Endothelial cell of umbilical vein (primary cell): Measurements from ENCODE around the gene SLC36A2. TPM values are rescaled to one million over a fixed set of nuclear protein-coding genes. Genes with fewer than 3 reads are reported as not detected.

Source experiments
- BruUV-seq: library from RNA; stranded (reverse); fragments of 400-500 nt; replicated peaks from 2 replicates; lab custom pipeline; 2021; lab: Mats Ljungman, UMichigan
- CTCF ChIA-PET: fragments of 300-600, 350-600 bp; sonication (Branson Sonifier 250); formaldehyde crosslinking; loops from one replicate; lab custom pipeline; 2021; ENCODE audit warnings: antibody characterized with exemption, inconsistent platforms; lab: Charles Lee
- POLR2A ChIA-PET: fragments of 300-600, 350-600 bp; sonication (Branson Sonifier 250); formaldehyde crosslinking; loops from one replicate; lab custom pipeline; 2021; ENCODE audit warnings: antibody characterized with exemption, inconsistent platforms; lab: Charles Lee
- DNase-seq: peaks from one replicate; pipeline ENCODE4 v3.0.0-alpha.2; 2011; ENCODE audit warnings: low read depth, low spot score
- FAIRE-seq: peaks from 2 replicates; lab custom pipeline; 2011; peaks lifted over from hg19 to GRCh38; lab: Jason Lieb, UNC
- H2AFZ ChIP-seq: 2 replicates; pipeline ENCODE4 v1.6.0; 2012; ENCODE audit warnings: low read depth, low read length, control low read depth, inconsistent platforms
- H3K27ac ChIP-seq: 2 replicates; pipeline ENCODE4 v1.5.1; 2011; ENCODE audit warnings: low read depth, mild to moderate bottlenecking, control low read depth, low read length, moderate library complexity; ENCODE audit not compliant: insufficient read depth
- H3K27me3 ChIP-seq, 2 experiments: 2 replicates each; pipeline versions ENCODE4 v1.6.0 to v1.6.1; 2011; ENCODE audit warnings: low read length in 2 of 2, mixed read lengths in 1 of 2; ENCODE audit not compliant: control insufficient read depth in 2 of 2, insufficient read depth in 2 of 2
- H3K36me3 ChIP-seq, 2 experiments: 2 replicates in 1 of 2; 3 replicates in 1 of 2; pipeline ENCODE4 v1.5.1; 2011; ENCODE audit warnings: low read length in 2 of 2, mild to moderate bottlenecking in 1 of 2, moderate library complexity in 1 of 2; ENCODE audit not compliant: control insufficient read depth in 2 of 2, insufficient read depth in 2 of 2; ENCODE audit errors: extremely low read depth in 1 of 2
- H3K4me1 ChIP-seq: 3 replicates; pipeline ENCODE4 v1.5.1; 2011; ENCODE audit warnings: mild to moderate bottlenecking, low read length; ENCODE audit not compliant: control insufficient read depth, insufficient read depth; ENCODE audit errors: extremely low read depth
- H3K4me2 ChIP-seq: 2 replicates; pipeline ENCODE4 v1.6.1; 2011; ENCODE audit warnings: low read length, control low read depth, mixed read lengths; ENCODE audit not compliant: insufficient read depth
- H3K4me3 ChIP-seq, 3 experiments: fragments of 200-600 bp in 1 of 3; sonication (generic), shearing (Covaris generic) in 1 of 3; replicated peaks in 1 of 3; 2 replicates each; pipeline ENCODE4 v1.5.1; 2011 to 2016; ENCODE audit warnings: control low read depth in 3 of 3, low read length in 3 of 3, mild to moderate bottlenecking in 2 of 3, inconsistent platforms in 1 of 3, low read depth in 1 of 3, moderate library complexity in 1 of 3; ENCODE audit not compliant: insufficient read depth in 1 of 3
- H3K79me2 ChIP-seq: 2 replicates; pipeline ENCODE4 v1.6.0; 2012; ENCODE audit warnings: low read length, inconsistent platforms; ENCODE audit not compliant: control insufficient read depth, insufficient read depth
- H3K9ac ChIP-seq: replicated peaks from 2 replicates; pipeline ENCODE3; 2011; ENCODE audit warnings: low read length, control low read depth; ENCODE audit not compliant: insufficient read depth; ENCODE audit errors: extremely low read depth
- H3K9me1 ChIP-seq: replicated peaks from 3 replicates; pipeline ENCODE4 v1.6.0; 2011; ENCODE audit warnings: mild to moderate bottlenecking, low read length; ENCODE audit not compliant: control insufficient read depth, insufficient read depth; ENCODE audit errors: extremely low read depth
- H3K9me3 ChIP-seq: replicated peaks from 2 replicates; pipeline ENCODE4 v1.5.1; 2012; ENCODE audit warnings: low read length, inconsistent platforms; ENCODE audit not compliant: control insufficient read depth, insufficient read depth
- H4K20me1 ChIP-seq: replicated peaks from 2 replicates; pipeline ENCODE3; 2011; ENCODE audit warnings: mild to moderate bottlenecking, low read length; ENCODE audit not compliant: control insufficient read depth, insufficient read depth; ENCODE audit errors: extremely low read depth
- EZH2 ChIP-seq: IDR thresholded peaks from 2 replicates; pipeline ENCODE4 v1.6.1; 2012; ENCODE audit warnings: borderline replicate concordance, low read depth, mild to moderate bottlenecking, moderate library complexity, low read length, inconsistent platforms; ENCODE audit not compliant: severe bottlenecking
- FOS ChIP-seq: IDR thresholded peaks from 2 replicates; pipeline ENCODE4 v1.6.1; 2011; ENCODE audit warnings: mild to moderate bottlenecking, low read length, moderate library complexity, borderline replicate concordance; ENCODE audit not compliant: insufficient read depth
- GATA2 ChIP-seq: IDR thresholded peaks from 2 replicates; pipeline ENCODE4 v1.7.0; 2011; ENCODE audit warnings: low read depth, mild to moderate bottlenecking, moderate library complexity, mixed read lengths, low read length; ENCODE audit not compliant: insufficient read length, insufficient read depth
- JUN ChIP-seq: IDR thresholded peaks from 2 replicates; pipeline ENCODE4 v1.6.1; 2011; ENCODE audit warnings: borderline replicate concordance, low read depth; ENCODE audit not compliant: insufficient read length, insufficient read depth
- MYC ChIP-seq: IDR thresholded peaks from one replicate; pipeline ENCODE4 v1.6.1; 2011; ENCODE audit warnings: mild to moderate bottlenecking, low read depth, low read length
- POLR2A ChIP-seq: IDR thresholded peaks from 2 replicates; pipeline ENCODE4 v1.6.1; 2012; ENCODE audit warnings: low read depth, mild to moderate bottlenecking, control low read depth, low read length
- POLR2AphosphoS5 ChIP-seq: IDR thresholded peaks from 2 replicates; pipeline ENCODE4 v1.6.1; 2012; ENCODE audit warnings: low read depth, mild to moderate bottlenecking, control low read depth, low read length, moderate library complexity; ENCODE audit not compliant: insufficient read depth
- dilution Hi-C: fragments of 300-500 bp; cut with MboI; formaldehyde crosslinking; loops from one replicate; pipeline ENCODE4 v1.15.0; 2019; ENCODE audit warnings: low sequenced_read_pairs; ENCODE audit not compliant: extremely low pct_ligation_motif_present
- intact Hi-C: fragments of 100-400 bp; cut with micrococcal nuclease; formaldehyde crosslinking; loops from one replicate; pipeline ENCODE4 v1.10.0; 2022
- polyA plus RNA-seq, 4 experiments: library from polyadenylated mRNA; depleted of rRNA in 3 of 4; stranded (reverse) in 3 of 4; unstranded in 1 of 4; fragments of >200 nt; gene quantifications; 2 replicates each; pipeline versions ENCODE4 v1.2.1 to v1.2.3, GENCODE V29; 2011 to 2012; ENCODE audit warnings: missing spikeins in 1 of 4
- total RNA-seq: library from RNA; stranded (reverse); gene quantifications from 2 replicates; pipeline ENCODE4 v1.2.3, GENCODE V29; 2021

SLC36A2 gene
- total and polyA plus RNA-seq, 2 donors (not counting 3 experiments of a cell fraction or from before 2014, with no cell fraction given) = not detected

- Histone ChIP-seq H3K27me3 (peaks cover 0 to 1% of the 10 kb centered on the region in 2 experiments), H3K4me2 (no peak overlapping the region), H3K9me1 (no peaks in the 10 kb centered on the region), H3K9ac (no peak overlapping the region), H3K36me3 (no peaks in the 10 kb centered on the region), H3K27ac (no peak overlapping the region), H3K9me3 (no peaks in the 10 kb centered on the region), H4K20me1 (no peaks in the 10 kb centered on the region), H3K79me2 (no peaks in the 10 kb centered on the region), H2AFZ (no peak overlapping the region), H3K4me1 (no peaks in the 10 kb centered on the region), H3K4me3 (no peak overlapping the region)
- ChIA-PET CTCF (interaction anchor here (1.9 kb wide), 1 partner anchor 37 kb away, joined by 5 read pairs; no protein-coding TSS in a partner anchor), POLR2A (no interaction called here)
- DNase-seq (no peak), FAIRE-seq (no peak)
- intact Hi-C loops = no loop called here
- TF ChIP-seq MYC (no peak), EZH2 (no peak), JUN (no peak), POLR2AphosphoS5 (no peak), FOS (no peak)
- no TSS peak for BruUV-seq
- dilution Hi-C loops = no loop called here
Measured at GRCh38 chr5:151278845-151279244, 68.5 kb downstream of the SLC36A2 start.

- Histone ChIP-seq H2AFZ (no peak overlapping the region), H3K27me3 (peaks cover 0 to 1% of the 10 kb centered on the region in 2 experiments), H3K4me1 (no peaks in the 10 kb centered on the region), H3K4me2 (no peak overlapping the region), H3K9me3 (no peaks in the 10 kb centered on the region), H3K27ac (no peak overlapping the region), H3K36me3 (no peaks in the 10 kb centered on the region), H3K79me2 (no peaks in the 10 kb centered on the region), H3K4me3 (no peak overlapping the region), H3K9ac (no peak overlapping the region), H4K20me1 (no peaks in the 10 kb centered on the region), H3K9me1 (no peaks in the 10 kb centered on the region)
- no TSS peak for BruUV-seq
- ChIA-PET POLR2A (no interaction called here), CTCF (no interaction called here)
- TF ChIP-seq GATA2 (no peak), POLR2A (no peak)
- dilution Hi-C loops = no loop called here
- intact Hi-C loops = no loop called here
- FAIRE-seq (no peak), DNase-seq (no peak)
Measured at GRCh38 chr5:151275803-151276202, 71.6 kb downstream of the SLC36A2 start.
